ENCODE results near the gene ADARB1. TPM values are rescaled to one million over a fixed set of nuclear protein-coding genes. Genes with fewer than 3 reads are reported as not detected.
A peak's percentile ranks its signal among the peaks of the same experiment; 100 is the strongest.

ADARB1 gene
- total RNA-seq, 1 donor from 2014 or later: 5.1 TPM

GRCh38 chr21:45071078-45071873 lies 3.1 kb upstream of the ADARB1 start:
- no peak overlapping the region for H2AFZ ChIP-seq (replicated peaks)
- H3K36me3 ChIP-seq: no peaks in the 10 kb centered on the region
- peaks cover 15% of the 10 kb centered on the region for H3K27me3 ChIP-seq
- peaks cover 16% of the 10 kb centered on the region for H3K4me1 ChIP-seq
- H4K20me1 ChIP-seq (ENCODE audit: low read depth): peaks cover 14% of the 10 kb centered on the region
- H3K9me3 Mint-ChIP-seq: no peaks in the 10 kb centered on the region
- H3K4me2 ChIP-seq: no peak overlapping the region
- peaks cover 6% of the 10 kb centered on the region for H3K79me2 ChIP-seq (ENCODE audit: low read depth)
- no peaks in the 10 kb centered on the region for H3K9me3 ChIP-seq (ENCODE audit: low read depth)
- peaks cover 12% of the 10 kb centered on the region for H3K27me3 Mint-ChIP-seq (ENCODE audit: insufficient read depth, low read depth)
- H3K27ac Mint-ChIP-seq: peak overlapping the region; percentile 53
- peaks cover 24% of the 10 kb centered on the region for H3F3A ChIP-seq (ENCODE audit: low read depth)
- DNase-seq (ENCODE audit: low spot score): no peak
- no peak overlapping the region for H3K27ac ChIP-seq
- H3K4me1 Mint-ChIP-seq: peaks cover 25% of the 10 kb centered on the region
- H3K36me3 Mint-ChIP-seq: peaks cover 3% of the 10 kb centered on the region
- TF ChIP-seq EZH2phosphoT487 (IDR thresholded peaks at IDR 0.05) (no peak), CTCF (IDR thresholded peaks at IDR 0.05) (no peak), EZH2 (IDR thresholded peaks at IDR 0.05) (no peak)
- H3K4me3 ChIP-seq: no peak overlapping the region
- H3K4me3 Mint-ChIP-seq: peak overlapping the region; percentile 58
- no peak overlapping the region for H3K9ac ChIP-seq

- Histone ChIP-seq H2AFZ (replicated peaks) (no peak overlapping the region), H3K4me1 (peaks cover 16% of the 10 kb centered on the region), H3K79me2 (ENCODE audit: low read depth) (peaks cover 6% of the 10 kb centered on the region), H3K4me2 (no peak overlapping the region), H4K20me1 (ENCODE audit: low read depth) (peaks cover 20% of the 10 kb centered on the region), H3K36me3 (no peaks in the 10 kb centered on the region), H3K9me3 (ENCODE audit: low read depth) (no peaks in the 10 kb centered on the region), H3K27me3 (peaks cover 24% of the 10 kb centered on the region), H3F3A (ENCODE audit: low read depth) (peaks cover 27% of the 10 kb centered on the region), H3K27ac (no peak overlapping the region), H3K9ac (no peak overlapping the region), H3K4me3 (no peak overlapping the region)
- DNase-seq (ENCODE audit: low spot score): no peak
- Mint-ChIP-seq H3K4me1 (peaks cover 31% of the 10 kb centered on the region), H3K9me3 (no peaks in the 10 kb centered on the region), H3K36me3 (peaks cover 3% of the 10 kb centered on the region), H3K27me3 (ENCODE audit: insufficient read depth, low read depth) (peaks cover 12% of the 10 kb centered on the region), H3K4me3 (peak overlapping the region; percentile 59), H3K27ac (no peak overlapping the region)
- no peak for TF ChIP-seq EZH2 (IDR thresholded peaks at IDR 0.05)
Measured at GRCh38 chr21:45071874-45072737, 2.3 kb upstream of the ADARB1 start.

GRCh38 chr21:45072738-45073300 lies 1.6 kb upstream of the ADARB1 start:
- Mint-ChIP-seq H3K27ac (no peak overlapping the region), H3K9me3 (no peaks in the 10 kb centered on the region), H3K27me3 (ENCODE audit: insufficient read depth, low read depth) (peaks cover 12% of the 10 kb centered on the region), H3K4me1 (peaks cover 31% of the 10 kb centered on the region), H3K4me3 (peak overlapping the region; percentile 91), H3K36me3 (peaks cover 3% of the 10 kb centered on the region)
- H3F3A ChIP-seq (ENCODE audit: low read depth): peaks cover 27% of the 10 kb centered on the region
- H3K4me2 ChIP-seq: peak overlapping the region; percentile 81
- peaks cover 20% of the 10 kb centered on the region for H4K20me1 ChIP-seq (ENCODE audit: low read depth)
- peak; percentile 57 for DNase-seq (ENCODE audit: low spot score)
- H3K4me3 ChIP-seq: no peak overlapping the region
- no peaks in the 10 kb centered on the region for H3K36me3 ChIP-seq
- no peak overlapping the region for H3K9ac ChIP-seq
- H3K9me3 ChIP-seq (ENCODE audit: low read depth): no peaks in the 10 kb centered on the region
- H3K79me2 ChIP-seq (ENCODE audit: low read depth): peaks cover 6% of the 10 kb centered on the region
- peaks cover 16% of the 10 kb centered on the region for H3K4me1 ChIP-seq
- no peak overlapping the region for H2AFZ ChIP-seq (replicated peaks)
- H3K27ac ChIP-seq: no peak overlapping the region
- TF ChIP-seq EZH2phosphoT487 (IDR thresholded peaks at IDR 0.05) (no peak), EZH2 (IDR thresholded peaks at IDR 0.05) (no peak), CTCF (IDR thresholded peaks at IDR 0.05) (no peak)
- peaks cover 25% of the 10 kb centered on the region for H3K27me3 ChIP-seq
